AG04449 (cell line): ENCODE results near the gene FRAS1.

Experiments used
- CTCF ChIA-PET: fragments of 350-600 bp; formaldehyde crosslinking; extraction: SDS; loops from one replicate; lab custom pipeline; 2021; ENCODE audit warnings: antibody characterized with exemption; lab: Yijun Ruan, JAX
- POLR2A ChIA-PET: fragments of 400-600, 350-600 bp; formaldehyde crosslinking; extraction: SDS; loops from one replicate; lab custom pipeline; 2020; ENCODE audit warnings: antibody characterized with exemption, inconsistent platforms; lab: Yijun Ruan, JAX
- DNase-seq: peaks from one replicate; pipeline ENCODE4 v3.0.0-alpha.2; 2010; ENCODE audit warnings: low read depth, low spot score
- H3K4me3 ChIP-seq: 2 replicates; pipeline ENCODE4 v1.5.1; 2011; ENCODE audit warnings: low read depth, mild to moderate bottlenecking, control low read depth, low read length
- CTCF ChIP-seq: IDR thresholded peaks from one replicate; pipeline ENCODE4 v1.5.1; 2011; ENCODE audit warnings: mild to moderate bottlenecking, moderate library complexity, low read length, control low read depth, inconsistent platforms; ENCODE audit not compliant: insufficient read depth; ENCODE audit errors: missing control alignments

The FRAS1 gene

GRCh38 chr4:78162821-78163220 lies 105.7 kb downstream of the FRAS1 start:
- POLR2A ChIA-PET: no interaction called here
- no peak for DNase-seq
- TF ChIP-seq CTCF: no peak
- CTCF ChIA-PET: no interaction called here
- no peak overlapping the region for H3K4me3 ChIP-seq

- POLR2A ChIA-PET: no interaction called here
- no peak for DNase-seq
- CTCF ChIA-PET: no interaction called here
- TF ChIP-seq CTCF: no peak
- no peak overlapping the region for H3K4me3 ChIP-seq
Observed at GRCh38 chr4:78165758-78166157, 108.6 kb downstream of the FRAS1 start.

GRCh38 chr4:78166622-78167021 lies 109.5 kb downstream of the FRAS1 start:
- H3K4me3 ChIP-seq: no peak overlapping the region
- DNase-seq: no peak
- ChIA-PET CTCF (no interaction called here), POLR2A (no interaction called here)
- TF ChIP-seq CTCF: no peak

GRCh38 chr4:78167510-78167909 lies 110.4 kb downstream of the FRAS1 start:
- ChIA-PET POLR2A (no interaction called here), CTCF (no interaction called here)
- TF ChIP-seq CTCF: no peak
- no peak for DNase-seq
- H3K4me3 ChIP-seq: no peak overlapping the region

- no peak overlapping the region for H3K4me3 ChIP-seq
- ChIA-PET CTCF (no interaction called here), POLR2A (no interaction called here)
- no peak for DNase-seq
- TF ChIP-seq CTCF: no peak
Observed at GRCh38 chr4:78168029-78168428, 110.9 kb downstream of the FRAS1 start.

- H3K4me3 ChIP-seq: no peak overlapping the region
- no peak for DNase-seq
- ChIA-PET CTCF (no interaction called here), POLR2A (no interaction called here)
- TF ChIP-seq CTCF: no peak
Observed at GRCh38 chr4:78169728-78170127, 112.6 kb downstream of the FRAS1 start.
